ENCODE data around the gene VPS4A. TPM values are rescaled to one million over a fixed set of nuclear protein-coding genes. Genes with fewer than 3 reads are reported as not detected.

Gene VPS4A
- total RNA-seq, 2 donors from 2014 or later, result 44.8 to 46.1 TPM

- DNase-seq (ENCODE audit: low spot score), result no peak
- no peak overlapping the region for H3K4me3 ChIP-seq
- no peaks in the 10 kb centered on the region for H3K36me3 ChIP-seq
- H3K9me3 ChIP-seq, result no peaks in the 10 kb centered on the region
- H3K4me1 ChIP-seq (replicated peaks), result peaks cover 4% of the 10 kb centered on the region
- no peak for TF ChIP-seq POLR2AphosphoS5 (IDR thresholded peaks at IDR 0.05)
- TF ChIP-seq CTCF (IDR thresholded peaks at IDR 0.05), result no peak
- no peak for TF ChIP-seq POLR2A (IDR thresholded peaks at IDR 0.05)
- H3K27ac ChIP-seq, result no peak overlapping the region
- WGBS, result 71% methylated on average over 12 of the region's 12 CpGs
- intact Hi-C loops (cut with DNase I), result no loop called here
- H3K27me3 ChIP-seq (replicated peaks; ENCODE audit: insufficient read depth), result no peaks in the 10 kb centered on the region
Observed at GRCh38 chr16:69309316-69309715, 1.8 kb upstream of the VPS4A start.

- Histone ChIP-seq H3K27ac (peak overlapping the region; percentile 62 to 90), H3K27me3 (replicated peaks; ENCODE audit: insufficient read depth) (no peaks in the 10 kb centered on the region), H3K4me3 (peak overlapping the region; percentile 73 to 88), H3K36me3 (peaks cover 6 to 9% of the 10 kb centered on the region in 2 donors), H3K9me3 (no peaks in the 10 kb centered on the region), H3K4me1 (replicated peaks) (peaks cover 4% of the 10 kb centered on the region)
- DNase-seq (ENCODE audit: low spot score), result no peak
- intact Hi-C loops (cut with DNase I), result no loop called here
- 2% methylated on average over 40 of the region's 59 CpGs for WGBS
- no peak for TF ChIP-seq CTCF (IDR thresholded peaks at IDR 0.05)
- TF ChIP-seq POLR2A (IDR thresholded peaks at IDR 0.05), result peak; percentile 1
Observed at GRCh38 chr16:69311533-69312387, 610 bp downstream of the VPS4A start.

- Histone ChIP-seq H3K4me3 (no peak overlapping the region), H3K27me3 (replicated peaks; ENCODE audit: insufficient read depth) (no peaks in the 10 kb centered on the region), H3K4me1 (replicated peaks) (peaks cover 4% of the 10 kb centered on the region), H3K27ac (no peak overlapping the region), H3K36me3 (peaks cover 6 to 17% of the 10 kb centered on the region in 2 donors), H3K9me3 (no peaks in the 10 kb centered on the region)
- intact Hi-C loops (cut with DNase I), result no loop called here
- no peak for DNase-seq (ENCODE audit: low spot score)
- TF ChIP-seq CTCF (IDR thresholded peaks at IDR 0.05) (no peak), POLR2AphosphoS5 (IDR thresholded peaks at IDR 0.05) (no peak), POLR2A (IDR thresholded peaks at IDR 0.05) (no peak)
- WGBS, result 92% methylated on average over 5 of the region's 5 CpGs
Observed at GRCh38 chr16:69313469-69313868, 2.3 kb downstream of the VPS4A start.

- H3K27ac ChIP-seq, result no peak overlapping the region
- peaks cover 4% of the 10 kb centered on the region for H3K4me1 ChIP-seq (replicated peaks)
- peaks cover 14 to 28% of the 10 kb centered on the region in 2 donors for H3K36me3 ChIP-seq
- no peaks in the 10 kb centered on the region for H3K9me3 ChIP-seq
- H3K4me3 ChIP-seq, result no peak overlapping the region
- intact Hi-C loops (cut with DNase I), result no loop called here
- TF ChIP-seq CTCF (IDR thresholded peaks at IDR 0.05) (no peak), POLR2AphosphoS5 (IDR thresholded peaks at IDR 0.05) (no peak), POLR2A (IDR thresholded peaks at IDR 0.05) (no peak)
- no peaks in the 10 kb centered on the region for H3K27me3 ChIP-seq (replicated peaks; ENCODE audit: insufficient read depth)
- 77% methylated on average over 11 of the region's 11 CpGs for WGBS
- DNase-seq (ENCODE audit: low spot score), result no peak
Observed at GRCh38 chr16:69314534-69314933, 3.4 kb downstream of the VPS4A start.

Measured in prostate gland (tissue), 2 donors.